HEK293 (cell line): ENCODE measurements around the gene SALL1.
A peak's percentile ranks its signal among the peaks of the same experiment; 100 is the strongest.

ENCODE experiments used
- BCL11B ChIP-seq: fragments of 450-650 bp; formaldehyde crosslinking; IDR thresholded peaks from 2 replicates; pipeline ENCODE4 v1.5.1; 2016; ENCODE audit warnings: low read depth, missing biosample characterization, missing genetic modification characterization
- BCL6B ChIP-seq: fragments of 450-650 bp; formaldehyde crosslinking; IDR thresholded peaks from 2 replicates; pipeline ENCODE4 v1.5.1; 2017; ENCODE audit warnings: missing biosample characterization, missing genetic modification characterization
- GLIS1 ChIP-seq: fragments of 450-650 bp; formaldehyde crosslinking; IDR thresholded peaks from 2 replicates; pipeline ENCODE4 v1.5.1; 2016; ENCODE audit warnings: missing biosample characterization, missing genetic modification characterization
- HOXA7 ChIP-seq: sonication (generic); formaldehyde crosslinking; IDR thresholded peaks from 2 replicates; pipeline ENCODE4 v1.8.1; 2022; ENCODE audit warnings: missing genetic modification reagents, borderline replicate concordance
- IKZF3 ChIP-seq: fragments of 450-650 bp; IDR thresholded peaks from 2 replicates; pipeline ENCODE4 v1.5.0; 2018; ENCODE audit warnings: missing biosample characterization, mild to moderate bottlenecking, missing genetic modification characterization, moderate library complexity
- KLF10 ChIP-seq: fragments of 450-650 bp; IDR thresholded peaks from 2 replicates; pipeline ENCODE4 v1.5.1; 2018; ENCODE audit warnings: missing biosample characterization, mild to moderate bottlenecking, missing genetic modification characterization
- SALL2 ChIP-seq: fragments of 450-650 bp; formaldehyde crosslinking; IDR thresholded peaks from 2 replicates; pipeline ENCODE4 v1.5.0; 2017; ENCODE audit warnings: missing biosample characterization, mild to moderate bottlenecking, missing genetic modification characterization, borderline replicate concordance
- SP3 ChIP-seq: fragments of 450-650 bp; formaldehyde crosslinking; IDR thresholded peaks from 2 replicates; pipeline ENCODE4 v1.5.1; 2016; ENCODE audit warnings: missing biosample characterization, missing genetic modification characterization
- TCF7L2 ChIP-seq: IDR thresholded peaks from 2 replicates; pipeline ENCODE4 v1.6.1; 2011; ENCODE audit warnings: low read depth, mild to moderate bottlenecking, inconsistent platforms, low read length, moderate library complexity, borderline replicate concordance
- YY1 ChIP-seq: fragments of 450-650 bp; formaldehyde crosslinking; IDR thresholded peaks from 2 replicates; pipeline ENCODE4 v1.5.1; 2018; ENCODE audit warnings: missing biosample characterization, missing genetic modification characterization
- ZBTB20 ChIP-seq: fragments of 450-650 bp; formaldehyde crosslinking; IDR thresholded peaks from 2 replicates; pipeline ENCODE4 v1.5.1; 2016; ENCODE audit warnings: missing biosample characterization, missing genetic modification characterization
- ZBTB8A ChIP-seq: fragments of 450-650 bp; formaldehyde crosslinking; IDR thresholded peaks from 2 replicates; pipeline ENCODE4 v1.5.1; 2016; ENCODE audit warnings: missing biosample characterization, missing genetic modification characterization
- ZNF132 ChIP-seq: fragments of 450-650 bp; formaldehyde crosslinking; IDR thresholded peaks from 2 replicates; pipeline ENCODE4 v1.5.1; 2017; ENCODE audit warnings: missing biosample characterization, missing genetic modification characterization, borderline replicate concordance
- ZNF169 ChIP-seq: fragments of 450-650 bp; formaldehyde crosslinking; IDR thresholded peaks from 2 replicates; pipeline ENCODE4 v1.5.1; 2016; ENCODE audit warnings: missing biosample characterization, missing genetic modification characterization
- ZNF2 ChIP-seq: fragments of 450-650 bp; formaldehyde crosslinking; IDR thresholded peaks from 2 replicates; pipeline ENCODE4 v1.5.1; 2016; ENCODE audit warnings: missing biosample characterization, missing genetic modification characterization
- ZNF274 ChIP-seq, 2 experiments: fragments of 200-500 bp in 1 of 2; fragments of 450-650 bp in 1 of 2; sonication (Bioruptor generic) in 1 of 2; formaldehyde crosslinking in 1 of 2; IDR thresholded peaks; 2 replicates each; pipeline versions ENCODE4 v1.5.1 to v1.6.1; 2014 to 2016; ENCODE audit warnings: borderline replicate concordance in 1 of 2, inconsistent platforms in 1 of 2, low read length in 1 of 2, missing biosample characterization in 1 of 2, missing genetic modification characterization in 1 of 2
- ZNF394 ChIP-seq: fragments of 450-650 bp; formaldehyde crosslinking; IDR thresholded peaks from 2 replicates; pipeline ENCODE4 v1.5.1; 2016; ENCODE audit warnings: missing biosample characterization, missing genetic modification characterization, mild to moderate bottlenecking, moderate library complexity, borderline replicate concordance
- ZNF488 ChIP-seq: fragments of 450-650 bp; formaldehyde crosslinking; IDR thresholded peaks from 2 replicates; pipeline ENCODE4 v1.5.1; 2016; ENCODE audit warnings: missing biosample characterization, missing genetic modification characterization
- ZNF580 ChIP-seq: fragments of 450-650 bp; formaldehyde crosslinking; IDR thresholded peaks from 2 replicates; pipeline ENCODE4 v1.5.1; 2016; ENCODE audit warnings: missing biosample characterization, missing genetic modification characterization
- ZNF701 ChIP-seq: fragments of 450-650 bp; formaldehyde crosslinking; IDR thresholded peaks from 2 replicates; pipeline ENCODE4 v1.5.1; 2016; ENCODE audit warnings: missing biosample characterization, missing genetic modification characterization
- ZNF776 ChIP-seq: fragments of 450-650 bp; formaldehyde crosslinking; IDR thresholded peaks from 2 replicates; pipeline ENCODE4 v1.5.0; 2017; ENCODE audit warnings: missing biosample characterization, missing genetic modification characterization, borderline replicate concordance
- ZNF837 ChIP-seq: fragments of 450-650 bp; formaldehyde crosslinking; IDR thresholded peaks from 2 replicates; pipeline ENCODE4 v1.5.1; 2016; ENCODE audit warnings: missing biosample characterization, missing genetic modification characterization
- ZNF843 ChIP-seq: fragments of 450-650 bp; formaldehyde crosslinking; IDR thresholded peaks from 2 replicates; pipeline ENCODE4 v1.5.1; 2016; ENCODE audit warnings: missing biosample characterization, missing genetic modification characterization
- ZSCAN23 ChIP-seq: fragments of 450-650 bp; formaldehyde crosslinking; IDR thresholded peaks from 2 replicates; pipeline ENCODE4 v1.5.1; 2016; ENCODE audit warnings: missing biosample characterization, missing genetic modification characterization
- TF ChIP-seq, protein P1 (sequence below): fragments of 450-650 bp; formaldehyde crosslinking; IDR thresholded peaks from 2 replicates; pipeline ENCODE4 v1.5.1; 2016; ENCODE audit warnings: missing biosample characterization, missing genetic modification characterization, borderline replicate concordance
- TF ChIP-seq, protein P2 (sequence below): IDR thresholded peaks from 2 replicates; pipeline ENCODE4 v1.6.1; 2011; ENCODE audit warnings: mild to moderate bottlenecking, low read depth, low read length, borderline replicate concordance
- TF ChIP-seq, protein P3 (sequence below): fragments of 450-650 bp; formaldehyde crosslinking; IDR thresholded peaks from 2 replicates; pipeline ENCODE4 v1.5.1; 2017; ENCODE audit warnings: missing biosample characterization, missing genetic modification characterization
- TF ChIP-seq, protein P4 (sequence below): fragments of 450-650 bp; formaldehyde crosslinking; IDR thresholded peaks from 2 replicates; pipeline ENCODE4 v1.5.1; 2016; ENCODE audit warnings: missing biosample characterization, missing genetic modification characterization

The SALL1 gene

DNA sequence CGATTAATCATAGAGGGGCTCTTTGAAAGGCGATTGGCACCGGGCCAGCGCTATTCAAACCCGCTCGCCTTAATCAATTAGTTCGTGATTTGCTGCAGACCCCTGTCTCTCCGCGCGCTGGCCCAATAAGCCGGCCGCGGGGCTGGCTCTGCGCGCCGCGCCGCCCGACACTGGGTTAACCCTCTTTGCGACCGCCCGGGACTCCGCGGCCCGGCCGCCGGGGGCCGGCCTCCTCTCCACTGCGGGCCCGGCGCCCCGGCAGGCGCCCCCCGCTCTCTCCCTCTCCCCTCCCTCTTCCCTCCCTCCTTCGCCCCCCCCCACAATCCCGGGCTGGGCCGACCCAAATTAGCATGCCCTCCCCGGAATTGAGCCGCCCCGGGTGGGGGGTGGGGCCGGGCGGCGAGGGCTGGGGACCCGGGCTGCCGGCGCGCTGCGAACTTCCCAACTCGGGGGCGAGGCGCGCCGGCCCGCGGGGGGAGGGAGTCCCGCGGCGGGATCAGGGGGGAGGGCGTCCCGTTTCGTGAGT, 428 bp upstream of the SALL1 start (continued):
- TF ChIP-seq, protein P1, sequence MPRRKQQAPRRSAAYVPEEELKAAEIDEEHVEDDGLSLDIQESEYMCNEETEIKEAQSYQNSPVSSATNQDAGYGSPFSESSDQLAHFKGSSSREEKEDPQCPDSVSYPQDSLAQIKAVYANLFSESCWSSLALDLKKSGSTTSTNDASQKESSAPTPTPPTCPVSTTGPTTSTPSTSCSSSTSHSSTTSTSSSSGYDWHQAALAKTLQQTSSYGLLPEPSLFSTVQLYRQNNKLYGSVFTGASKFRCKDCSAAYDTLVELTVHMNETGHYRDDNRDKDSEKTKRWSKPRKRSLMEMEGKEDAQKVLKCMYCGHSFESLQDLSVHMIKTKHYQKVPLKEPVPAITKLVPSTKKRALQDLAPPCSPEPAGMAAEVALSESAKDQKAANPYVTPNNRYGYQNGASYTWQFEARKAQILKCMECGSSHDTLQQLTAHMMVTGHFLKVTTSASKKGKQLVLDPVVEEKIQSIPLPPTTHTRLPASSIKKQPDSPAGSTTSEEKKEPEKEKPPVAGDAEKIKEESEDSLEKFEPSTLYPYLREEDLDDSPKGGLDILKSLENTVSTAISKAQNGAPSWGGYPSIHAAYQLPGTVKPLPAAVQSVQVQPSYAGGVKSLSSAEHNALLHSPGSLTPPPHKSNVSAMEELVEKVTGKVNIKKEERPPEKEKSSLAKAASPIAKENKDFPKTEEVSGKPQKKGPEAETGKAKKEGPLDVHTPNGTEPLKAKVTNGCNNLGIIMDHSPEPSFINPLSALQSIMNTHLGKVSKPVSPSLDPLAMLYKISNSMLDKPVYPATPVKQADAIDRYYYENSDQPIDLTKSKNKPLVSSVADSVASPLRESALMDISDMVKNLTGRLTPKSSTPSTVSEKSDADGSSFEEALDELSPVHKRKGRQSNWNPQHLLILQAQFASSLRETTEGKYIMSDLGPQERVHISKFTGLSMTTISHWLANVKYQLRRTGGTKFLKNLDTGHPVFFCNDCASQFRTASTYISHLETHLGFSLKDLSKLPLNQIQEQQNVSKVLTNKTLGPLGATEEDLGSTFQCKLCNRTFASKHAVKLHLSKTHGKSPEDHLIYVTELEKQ (tag by site-specific recombination) = no peak
- TF ChIP-seq ZSCAN23 (tag by site-specific recombination) = no peak
- TF ChIP-seq BCL6B = no peak
- no peak for TF ChIP-seq ZNF843
- no peak for TF ChIP-seq ZNF132 (tag by site-specific recombination)
- no peak for TF ChIP-seq ZNF580
- no peak for TF ChIP-seq TCF7L2
- no peak for TF ChIP-seq ZNF274 (IDR thresholded peaks at IDR 0.05; ENCODE audit: low read length)
- TF ChIP-seq ZNF274 (tag by site-specific recombination; IDR thresholded peaks at IDR 0.05; ENCODE audit: borderline replicate concordance) = no peak
- TF ChIP-seq ZNF776 (tag by site-specific recombination) = no peak
- peak; percentile 58 for TF ChIP-seq ZBTB8A (tag by site-specific recombination)
- no peak; the same call in 1 of the 2 replicates for TF ChIP-seq ZBTB20
- TF ChIP-seq KLF10 (tag by site-specific recombination) = peak; percentile 65
- TF ChIP-seq IKZF3 = peak; percentile 0; the same call in 1 of the 2 replicates
- no peak for TF ChIP-seq SP3 (tag by site-specific recombination)
- no peak for TF ChIP-seq ZNF837 (tag by site-specific recombination)
- TF ChIP-seq, protein P2, sequence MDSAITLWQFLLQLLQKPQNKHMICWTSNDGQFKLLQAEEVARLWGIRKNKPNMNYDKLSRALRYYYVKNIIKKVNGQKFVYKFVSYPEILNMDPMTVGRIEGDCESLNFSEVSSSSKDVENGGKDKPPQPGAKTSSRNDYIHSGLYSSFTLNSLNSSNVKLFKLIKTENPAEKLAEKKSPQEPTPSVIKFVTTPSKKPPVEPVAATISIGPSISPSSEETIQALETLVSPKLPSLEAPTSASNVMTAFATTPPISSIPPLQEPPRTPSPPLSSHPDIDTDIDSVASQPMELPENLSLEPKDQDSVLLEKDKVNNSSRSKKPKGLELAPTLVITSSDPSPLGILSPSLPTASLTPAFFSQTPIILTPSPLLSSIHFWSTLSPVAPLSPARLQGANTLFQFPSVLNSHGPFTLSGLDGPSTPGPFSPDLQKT = no peak
- TF ChIP-seq SALL2 (tag by site-specific recombination) = no peak
- peak; percentile 7; the same call in 1 of the 2 replicates for TF ChIP-seq GLIS1 (tag by site-specific recombination)
- TF ChIP-seq ZNF2 (tag by site-specific recombination) = no peak
- TF ChIP-seq, protein P3, sequence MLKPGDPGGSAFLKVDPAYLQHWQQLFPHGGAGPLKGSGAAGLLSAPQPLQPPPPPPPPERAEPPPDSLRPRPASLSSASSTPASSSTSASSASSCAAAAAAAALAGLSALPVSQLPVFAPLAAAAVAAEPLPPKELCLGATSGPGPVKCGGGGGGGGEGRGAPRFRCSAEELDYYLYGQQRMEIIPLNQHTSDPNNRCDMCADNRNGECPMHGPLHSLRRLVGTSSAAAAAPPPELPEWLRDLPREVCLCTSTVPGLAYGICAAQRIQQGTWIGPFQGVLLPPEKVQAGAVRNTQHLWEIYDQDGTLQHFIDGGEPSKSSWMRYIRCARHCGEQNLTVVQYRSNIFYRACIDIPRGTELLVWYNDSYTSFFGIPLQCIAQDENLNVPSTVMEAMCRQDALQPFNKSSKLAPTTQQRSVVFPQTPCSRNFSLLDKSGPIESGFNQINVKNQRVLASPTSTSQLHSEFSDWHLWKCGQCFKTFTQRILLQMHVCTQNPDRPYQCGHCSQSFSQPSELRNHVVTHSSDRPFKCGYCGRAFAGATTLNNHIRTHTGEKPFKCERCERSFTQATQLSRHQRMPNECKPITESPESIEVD (tag by site-specific recombination) = no peak
- no peak for TF ChIP-seq ZNF701 (tag by site-specific recombination)
- no peak for TF ChIP-seq ZNF394 (tag by site-specific recombination)
- TF ChIP-seq, protein P4, sequence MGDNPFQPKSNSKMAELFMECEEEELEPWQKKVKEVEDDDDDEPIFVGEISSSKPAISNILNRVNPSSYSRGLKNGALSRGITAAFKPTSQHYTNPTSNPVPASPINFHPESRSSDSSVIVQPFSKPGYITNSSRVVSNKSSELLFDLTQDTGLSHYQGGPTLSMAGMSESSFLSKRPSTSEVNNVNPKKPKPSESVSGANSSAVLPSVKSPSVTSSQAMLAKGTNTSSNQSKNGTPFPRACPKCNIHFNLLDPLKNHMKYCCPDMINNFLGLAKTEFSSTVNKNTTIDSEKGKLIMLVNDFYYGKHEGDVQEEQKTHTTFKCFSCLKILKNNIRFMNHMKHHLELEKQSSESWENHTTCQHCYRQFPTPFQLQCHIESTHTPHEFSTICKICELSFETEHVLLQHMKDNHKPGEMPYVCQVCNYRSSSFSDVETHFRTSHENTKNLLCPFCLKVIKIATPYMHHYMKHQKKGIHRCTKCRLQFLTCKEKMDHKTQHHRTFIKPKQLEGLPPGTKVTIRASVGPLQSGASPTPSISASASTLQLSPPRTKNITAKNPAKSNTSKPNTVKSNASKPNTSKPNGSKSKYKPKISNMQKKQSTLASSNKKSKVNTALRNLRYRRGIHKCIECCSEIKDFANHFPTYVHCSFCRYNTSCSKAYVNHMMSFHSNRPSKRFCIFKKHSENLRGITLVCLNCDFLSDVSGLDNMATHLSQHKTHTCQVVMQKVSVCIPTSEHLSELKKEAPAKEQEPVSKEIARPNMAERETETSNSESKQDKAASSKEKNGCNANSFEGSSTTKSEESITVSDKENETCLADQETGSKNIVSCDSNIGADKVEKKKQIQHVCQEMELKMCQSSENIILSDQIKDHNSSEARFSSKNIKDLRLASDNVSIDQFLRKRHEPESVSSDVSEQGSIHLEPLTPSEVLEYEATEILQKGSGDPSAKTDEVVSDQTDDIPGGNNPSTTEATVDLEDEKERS = no peak
- TF ChIP-seq YY1 (tag by site-specific recombination) = no peak
- no peak for TF ChIP-seq ZNF169
- no peak for TF ChIP-seq ZNF488 (tag by site-specific recombination)
- no peak for TF ChIP-seq BCL11B (tag by site-specific recombination)
- TF ChIP-seq HOXA7 (CRISPR knock-in tag) = no peak
